Fibroblast of the aortic adventitia (primary cell): ENCODE results near the gene ZW10. TPM values are rescaled to one million over a fixed set of nuclear protein-coding genes. Genes with fewer than 3 reads are reported as not detected.

ENCODE experiments used
- DNase-seq: peaks from one replicate; pipeline ENCODE4 v3.0.0-alpha.2; 2010; ENCODE audit warnings: low read depth
- H3K4me3 ChIP-seq: 2 replicates; pipeline ENCODE4 v1.5.1; 2011; ENCODE audit warnings: low read depth, mild to moderate bottlenecking, control low read depth, low read length, moderate library complexity
- total RNA-seq: library from RNA; depleted of rRNA; stranded (reverse); fragments of >200 nt; gene quantifications from 2 replicates; pipeline ENCODE4 v1.2.3, GENCODE V29; 2012; ENCODE audit warnings: low replicate concordance
- TF ChIP-seq, protein P1 (sequence below): IDR thresholded peaks from 2 replicates; pipeline ENCODE4 v1.5.1; 2011; ENCODE audit warnings: mild to moderate bottlenecking, low read length, control low read depth, inconsistent platforms; ENCODE audit not compliant: insufficient read depth

ZW10 gene
- total RNA-seq, 1 donor, result 26.7 TPM

DNA sequence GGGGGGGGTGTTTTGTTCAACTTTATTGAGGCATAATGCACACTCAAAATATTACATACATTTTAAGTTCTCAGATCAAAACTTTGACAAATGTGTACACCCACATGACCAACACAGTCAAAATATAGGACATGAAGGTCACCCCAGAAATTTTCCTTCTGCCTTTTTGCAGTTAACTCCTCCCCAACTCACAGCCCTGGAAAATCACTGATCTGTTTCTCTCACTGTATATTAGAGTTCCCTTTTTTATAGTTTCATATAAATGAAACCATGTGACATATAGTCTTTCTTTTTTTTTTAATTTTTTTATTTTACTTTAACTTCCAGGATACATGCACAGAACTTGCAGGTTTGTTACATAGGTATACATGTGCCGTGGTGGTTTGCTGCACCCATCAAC, 72.0 kb downstream of the ZW10 start:
- no peak overlapping the region for H3K4me3 ChIP-seq
- DNase-seq, result no peak
- TF ChIP-seq, protein P1, sequence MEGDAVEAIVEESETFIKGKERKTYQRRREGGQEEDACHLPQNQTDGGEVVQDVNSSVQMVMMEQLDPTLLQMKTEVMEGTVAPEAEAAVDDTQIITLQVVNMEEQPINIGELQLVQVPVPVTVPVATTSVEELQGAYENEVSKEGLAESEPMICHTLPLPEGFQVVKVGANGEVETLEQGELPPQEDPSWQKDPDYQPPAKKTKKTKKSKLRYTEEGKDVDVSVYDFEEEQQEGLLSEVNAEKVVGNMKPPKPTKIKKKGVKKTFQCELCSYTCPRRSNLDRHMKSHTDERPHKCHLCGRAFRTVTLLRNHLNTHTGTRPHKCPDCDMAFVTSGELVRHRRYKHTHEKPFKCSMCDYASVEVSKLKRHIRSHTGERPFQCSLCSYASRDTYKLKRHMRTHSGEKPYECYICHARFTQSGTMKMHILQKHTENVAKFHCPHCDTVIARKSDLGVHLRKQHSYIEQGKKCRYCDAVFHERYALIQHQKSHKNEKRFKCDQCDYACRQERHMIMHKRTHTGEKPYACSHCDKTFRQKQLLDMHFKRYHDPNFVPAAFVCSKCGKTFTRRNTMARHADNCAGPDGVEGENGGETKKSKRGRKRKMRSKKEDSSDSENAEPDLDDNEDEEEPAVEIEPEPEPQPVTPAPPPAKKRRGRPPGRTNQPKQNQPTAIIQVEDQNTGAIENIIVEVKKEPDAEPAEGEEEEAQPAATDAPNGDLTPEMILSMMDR, result no peak

DNA sequence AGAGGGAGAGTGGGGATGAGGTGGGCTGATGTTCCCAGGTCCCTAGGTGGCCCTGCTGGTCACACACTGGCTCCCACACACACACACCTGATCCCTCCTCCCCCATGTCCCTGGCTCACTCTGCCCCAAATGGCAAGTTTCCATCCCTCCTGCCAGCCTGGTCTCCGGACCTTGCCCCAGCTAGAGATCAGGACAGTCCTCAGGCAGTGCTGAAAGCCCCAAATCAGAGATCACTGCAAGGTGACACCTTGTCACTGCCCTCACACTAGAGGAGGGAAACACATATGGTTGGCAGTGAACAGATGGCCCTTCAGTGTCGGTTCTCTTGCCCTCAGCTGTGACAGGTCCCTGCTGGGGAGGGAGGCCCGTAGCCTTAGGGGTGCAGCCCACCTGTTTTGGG, 75.0 kb downstream of the ZW10 start:
- no peak overlapping the region for H3K4me3 ChIP-seq
- no peak for DNase-seq
- TF ChIP-seq, protein P1, result no peak

DNA sequence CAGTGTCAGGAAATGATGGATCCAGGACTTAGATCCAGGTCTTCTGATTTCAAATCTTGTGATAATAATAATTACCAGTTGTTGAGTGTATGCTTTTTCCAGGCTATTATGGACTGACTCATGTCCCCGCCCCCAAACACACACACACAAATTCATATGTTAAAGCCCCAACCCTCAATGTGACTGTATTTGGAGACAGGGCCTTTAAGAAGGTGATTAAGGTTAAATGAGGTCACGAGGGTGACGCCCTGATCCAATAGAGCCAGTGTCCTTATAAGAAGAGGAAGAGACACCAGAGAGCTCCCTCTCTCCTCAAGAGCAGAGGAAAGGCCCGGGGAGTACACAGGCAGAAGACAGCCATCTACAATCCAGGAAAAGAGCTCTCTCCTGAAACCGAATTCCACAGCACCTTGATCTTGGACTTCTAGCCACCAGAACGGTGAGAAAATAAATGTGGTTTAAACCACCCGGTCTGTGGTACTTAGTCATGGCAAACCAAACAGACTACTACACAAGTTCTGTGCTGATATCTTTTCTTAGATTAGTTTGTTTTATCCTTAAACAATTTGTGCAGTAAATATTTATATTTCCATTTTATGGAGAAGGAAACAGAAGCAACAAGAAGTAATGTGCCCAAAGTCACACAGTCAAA, 75.6 kb downstream of the ZW10 start:
- no peak overlapping the region for H3K4me3 ChIP-seq
- DNase-seq, result no peak
- TF ChIP-seq, protein P1, result no peak

DNA sequence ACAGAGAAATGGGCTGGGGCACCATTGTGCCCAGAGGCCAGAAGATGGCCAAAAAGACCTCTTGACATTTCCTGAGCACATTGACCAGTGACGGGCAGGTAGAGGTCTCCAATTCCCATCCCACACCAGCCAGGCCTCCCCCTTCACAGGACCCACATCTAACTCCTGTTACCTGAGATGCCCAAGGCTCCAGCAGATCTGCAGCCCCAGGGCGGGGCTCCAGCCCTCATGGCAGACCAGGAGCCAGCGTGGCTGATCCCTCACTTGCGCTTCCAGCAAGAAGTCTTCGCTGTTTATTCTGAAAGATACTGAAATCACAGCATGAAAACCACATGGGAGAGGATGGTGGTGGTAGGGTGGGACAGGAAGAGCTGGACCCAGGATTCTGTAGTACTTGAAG, 76.4 kb downstream of the ZW10 start:
- TF ChIP-seq, protein P1, result no peak
- no peak overlapping the region for H3K4me3 ChIP-seq
- DNase-seq, result no peak

DNA sequence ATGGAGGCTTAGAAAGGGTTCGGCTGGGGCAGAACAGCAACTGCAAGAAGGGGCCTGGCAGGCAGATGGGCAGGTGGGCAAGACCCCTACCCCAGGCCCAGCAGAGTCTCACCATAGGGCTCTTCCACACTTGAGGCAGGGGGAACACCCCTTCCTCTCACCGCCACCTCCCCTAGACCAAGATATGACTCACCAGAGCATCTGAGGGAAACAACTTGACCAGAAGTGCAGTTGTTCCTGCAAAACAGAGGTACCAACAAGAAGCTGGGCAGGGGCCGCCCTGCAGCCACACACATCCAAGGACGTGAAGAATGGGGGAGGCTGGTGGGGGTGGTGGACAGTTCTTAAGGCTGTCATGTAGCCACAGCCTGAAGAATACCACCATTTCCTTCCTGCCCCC, 78.3 kb downstream of the ZW10 start:
- H3K4me3 ChIP-seq, result no peak overlapping the region
- TF ChIP-seq, protein P1, result no peak
- DNase-seq, result no peak

DNA sequence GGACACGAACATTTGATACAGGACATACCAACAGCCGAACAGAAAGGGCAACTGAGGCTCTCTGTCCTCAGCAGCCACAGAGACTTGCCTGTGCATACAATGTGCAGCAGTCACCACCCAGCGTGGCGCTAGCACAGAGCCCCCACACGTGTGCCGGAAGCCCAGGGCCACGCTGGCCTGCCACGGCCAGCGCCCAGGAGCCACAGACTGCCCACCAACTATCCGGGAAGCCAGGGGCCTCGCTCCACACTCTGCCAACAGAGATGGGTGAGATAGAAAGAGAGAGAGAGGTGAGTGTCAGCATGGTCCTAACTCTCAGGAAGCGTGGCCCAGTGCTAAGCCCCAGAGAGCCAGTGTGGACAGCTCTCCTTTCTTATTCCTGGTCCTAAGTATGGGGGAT, 79.1 kb downstream of the ZW10 start:
- DNase-seq, result no peak
- no peak overlapping the region for H3K4me3 ChIP-seq
- TF ChIP-seq, protein P1, result no peak

DNA sequence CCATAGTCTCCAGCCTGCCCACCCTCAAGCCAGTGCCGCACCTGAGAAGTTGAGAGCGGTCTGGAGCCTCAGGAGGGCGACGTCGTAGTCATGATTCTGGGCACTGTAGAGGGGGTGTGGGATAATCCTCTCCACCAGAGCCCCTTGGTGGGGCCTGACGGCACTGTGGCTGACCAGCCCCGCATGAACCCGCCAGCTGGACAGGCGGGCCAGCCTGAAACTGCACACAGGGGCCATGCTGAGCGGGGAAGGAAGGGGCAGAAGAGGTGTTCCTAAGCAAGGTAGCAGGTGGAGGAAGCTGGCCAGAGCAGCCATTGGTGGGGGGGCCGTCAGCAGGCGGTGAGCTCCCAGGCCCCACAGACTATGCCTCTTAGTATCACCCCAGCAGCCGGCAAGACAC, 80.5 kb downstream of the ZW10 start:
- no peak for DNase-seq
- H3K4me3 ChIP-seq, result no peak overlapping the region
- TF ChIP-seq, protein P1, result no peak
